Measurements from ENCODE around the gene P4HA2. TPM values are rescaled to one million over a fixed set of nuclear protein-coding genes. Genes with fewer than 3 reads are reported as not detected.
A peak's percentile ranks its signal among the peaks of the same experiment; 100 is the strongest.

The P4HA2 gene
- total RNA-seq: 376 and 553 TPM in 2 replicates
- polyA plus RNA-seq: 184 and 187 TPM in 2 replicates
- 142 and 147 TPM in 2 replicates for polyA plus RNA-seq (2012)
- 260 and 282 TPM in 2 replicates for polyA minus RNA-seq (ENCODE audit: low replicate concordance)

DNA sequence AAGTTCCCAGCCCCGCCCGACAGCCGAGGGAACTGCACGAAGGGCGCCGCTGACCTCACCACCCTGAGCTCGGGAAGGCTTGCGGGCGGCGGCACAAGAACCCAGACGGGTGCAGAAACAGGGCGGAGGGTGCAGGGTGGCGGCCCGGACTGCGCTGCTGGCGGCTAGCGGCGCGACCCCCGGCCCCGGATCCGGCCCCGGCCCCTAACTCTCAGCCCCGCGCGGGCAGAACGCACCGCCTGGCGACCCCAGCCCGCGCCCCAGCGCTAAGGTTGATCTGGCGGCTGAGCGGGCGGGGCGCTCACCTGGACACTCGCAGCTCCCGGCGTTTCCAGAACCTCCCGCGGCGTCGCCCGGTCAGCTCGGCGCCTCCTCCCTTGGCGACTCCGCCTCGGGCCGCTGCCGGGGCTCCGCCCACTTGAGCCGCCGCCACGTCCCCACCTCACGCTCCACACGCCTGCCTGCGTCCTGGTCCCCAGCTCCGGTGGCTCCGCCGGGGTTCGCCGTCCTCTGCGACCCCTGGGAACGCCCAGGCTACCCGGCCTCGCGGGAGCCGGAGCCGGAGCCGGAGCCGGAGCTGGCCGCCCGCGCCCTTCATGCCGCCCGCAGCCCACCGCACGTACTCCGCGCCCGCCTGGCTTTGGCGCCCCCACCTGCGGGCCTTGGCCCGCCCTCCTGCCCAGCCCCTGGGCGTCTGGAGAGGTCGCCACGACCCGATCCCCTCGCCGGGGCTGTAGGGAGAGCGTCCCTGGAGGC is at the start of gene P4HA2:
P4HA2 (minus strand) TSS at position 369 of the 756 bp plus-strand sequence. CDS start 9,227 bp downstream, outside the sequence.
- no peaks in the 10 kb centered on the region for H4K20me1 ChIP-seq (ENCODE audit: control insufficient read depth, extremely low read depth, insufficient read depth, low read length)
- H3K36me3 ChIP-seq (ENCODE audit: control insufficient read depth, insufficient read depth, low read length): peaks cover 3% of the 10 kb centered on the region
- H3K4me3 ChIP-seq (replicated peaks in 1 of 4; ENCODE audit: control extremely low read depth in 1 of 4, insufficient read depth in 1 of 4, low read depth in 3 of 4, low read length in 4 of 4): peak within 1 kb of the TSS; percentile 76 to 92 (median 80)
- no peaks in the 10 kb centered on the region for H3K27me3 ChIP-seq (ENCODE audit: control insufficient read depth, insufficient read depth, low read length)
- peak within 1 kb of the TSS; percentile 87 for H3K27ac ChIP-seq (ENCODE audit: insufficient read depth, low read length)
- H3K4me1 ChIP-seq (ENCODE audit: control insufficient read depth, extremely low read depth, insufficient read depth, low read length): peaks cover 28% of the 10 kb centered on the region
- DNase-seq (ENCODE audit: low read depth in 2 of 2): peak; percentile 62 to 69
- H2AFZ ChIP-seq (ENCODE audit: low read length): peak within 1 kb of the TSS; percentile 40
- peak within 1 kb of the TSS; percentile 91 for H3K9ac ChIP-seq (ENCODE audit: insufficient read depth, low read length)
- peaks cover 26% of the 10 kb centered on the region for H3K79me2 ChIP-seq (ENCODE audit: control insufficient read depth, insufficient read depth, low read length)
- H3K4me2 ChIP-seq (ENCODE audit: extremely low read depth, insufficient read depth, low read length): peak within 1 kb of the TSS; percentile 99
- TF ChIP-seq CTCF (conservative IDR thresholded peaks at IDR 0.05 in 1 of 2, IDR thresholded peaks at IDR 0.05 in 1 of 2; ENCODE audit: low read depth in 1 of 2, low read length in 2 of 2) (no peak), EZH2 (IDR thresholded peaks at IDR 0.05; ENCODE audit: low read length, missing control alignments) (no peak)
- no peaks in the 10 kb centered on the region for H3K9me3 ChIP-seq (ENCODE audit: control insufficient read depth, insufficient read depth, low read depth, low read length)

DNA sequence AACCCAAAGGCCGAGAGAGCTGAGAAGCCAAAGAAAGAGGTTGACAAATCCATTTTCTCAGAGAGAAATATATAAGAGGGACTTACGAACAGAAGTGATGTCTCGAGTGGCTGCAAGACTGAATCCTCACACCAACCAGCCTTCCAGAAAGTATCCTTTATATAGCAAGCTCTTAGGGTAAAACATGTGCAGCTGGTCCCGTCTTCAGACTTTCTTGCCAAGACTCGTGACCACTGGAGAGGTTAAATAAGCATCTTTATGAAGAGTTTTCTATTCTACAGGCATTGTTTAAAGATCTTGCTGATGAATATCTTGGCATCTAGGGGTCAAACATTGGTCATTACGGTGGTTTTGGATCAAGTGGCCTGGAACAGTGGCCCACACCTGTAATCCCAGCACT is 49.6 kb upstream of the P4HA2 start:
- Histone ChIP-seq H3K9ac (ENCODE audit: insufficient read depth, low read length) (no peak overlapping the region), H3K9me3 (ENCODE audit: control insufficient read depth, insufficient read depth, low read depth, low read length) (no peaks in the 10 kb centered on the region), H2AFZ (ENCODE audit: low read length) (no peak overlapping the region), H3K27me3 (ENCODE audit: control insufficient read depth, insufficient read depth, low read length) (peaks cover 4% of the 10 kb centered on the region), H3K79me2 (ENCODE audit: control insufficient read depth, insufficient read depth, low read length) (no peaks in the 10 kb centered on the region), H3K4me2 (ENCODE audit: extremely low read depth, insufficient read depth, low read length) (no peak overlapping the region), H3K27ac (ENCODE audit: insufficient read depth, low read length) (no peak overlapping the region), H3K36me3 (ENCODE audit: control insufficient read depth, insufficient read depth, low read length) (peaks cover 2% of the 10 kb centered on the region), H3K4me3 (replicated peaks in 1 of 4; ENCODE audit: control extremely low read depth in 1 of 4, insufficient read depth in 1 of 4, low read depth in 3 of 4, low read length in 4 of 4) (no peak overlapping the region), H3K4me1 (ENCODE audit: control insufficient read depth, extremely low read depth, insufficient read depth, low read length) (no peaks in the 10 kb centered on the region), H4K20me1 (ENCODE audit: control insufficient read depth, extremely low read depth, insufficient read depth, low read length) (no peaks in the 10 kb centered on the region)
- TF ChIP-seq CTCF (conservative IDR thresholded peaks at IDR 0.05 in 1 of 2, IDR thresholded peaks at IDR 0.05 in 1 of 2; ENCODE audit: low read depth in 1 of 2, low read length in 2 of 2) (no peak), EZH2 (IDR thresholded peaks at IDR 0.05; ENCODE audit: low read length, missing control alignments) (no peak)
- peak in 1 of 2 donors; percentile 47 for DNase-seq (ENCODE audit: low read depth in 2 of 2)

DNA sequence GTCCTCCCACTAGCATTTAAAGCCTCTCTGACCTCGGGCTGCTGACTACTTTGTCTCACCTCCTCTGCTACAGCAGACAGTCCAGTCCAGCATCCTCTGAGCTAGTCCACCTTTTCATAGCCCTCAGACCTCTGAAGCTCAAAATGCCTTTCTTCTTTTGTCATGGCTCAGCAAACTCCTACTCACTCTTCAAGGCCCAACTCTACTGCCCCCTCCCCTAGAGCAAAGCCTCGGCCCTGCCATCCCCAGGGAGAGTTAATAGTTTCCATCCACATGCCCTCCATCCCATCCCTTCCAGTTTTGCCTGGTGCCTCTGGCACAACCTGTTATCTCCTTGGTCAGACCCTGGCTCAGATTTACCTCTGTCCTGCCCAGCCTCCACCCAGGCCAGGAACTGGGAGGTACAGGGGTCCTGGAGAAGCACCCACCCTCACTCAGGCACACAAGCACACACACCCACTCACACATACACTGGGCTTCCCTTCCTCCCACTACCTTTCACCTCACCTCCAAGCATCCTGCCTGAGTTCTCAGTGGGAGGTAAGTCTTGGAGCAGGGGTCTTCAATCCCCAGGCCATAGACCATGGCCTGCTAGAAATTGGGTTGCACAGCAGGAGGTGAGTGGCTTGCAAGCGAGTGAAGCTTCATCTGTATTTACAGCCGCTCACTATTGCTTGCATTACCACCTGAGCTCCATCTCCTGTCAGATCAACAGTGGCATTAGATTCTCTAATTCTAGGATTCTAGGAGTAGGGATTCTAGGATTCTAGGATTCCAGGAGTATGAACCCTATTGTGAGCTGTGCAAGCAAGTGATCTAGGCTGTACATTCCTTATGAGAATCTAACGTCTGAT is 47.9 kb upstream of the P4HA2 start:
- Histone ChIP-seq H3K27me3 (ENCODE audit: control insufficient read depth, insufficient read depth, low read length) (no peaks in the 10 kb centered on the region), H3K4me1 (ENCODE audit: control insufficient read depth, extremely low read depth, insufficient read depth, low read length) (no peaks in the 10 kb centered on the region), H2AFZ (ENCODE audit: low read length) (no peak overlapping the region), H3K9me3 (ENCODE audit: control insufficient read depth, insufficient read depth, low read depth, low read length) (no peaks in the 10 kb centered on the region), H4K20me1 (ENCODE audit: control insufficient read depth, extremely low read depth, insufficient read depth, low read length) (no peaks in the 10 kb centered on the region), H3K4me2 (ENCODE audit: extremely low read depth, insufficient read depth, low read length) (no peak overlapping the region), H3K9ac (ENCODE audit: insufficient read depth, low read length) (no peak overlapping the region), H3K79me2 (ENCODE audit: control insufficient read depth, insufficient read depth, low read length) (no peaks in the 10 kb centered on the region), H3K27ac (ENCODE audit: insufficient read depth, low read length) (no peak overlapping the region), H3K4me3 (replicated peaks in 1 of 4; ENCODE audit: control extremely low read depth in 1 of 4, insufficient read depth in 1 of 4, low read depth in 3 of 4, low read length in 4 of 4) (no peak overlapping the region), H3K36me3 (ENCODE audit: control insufficient read depth, insufficient read depth, low read length) (peaks cover 7% of the 10 kb centered on the region)
- no peak for TF ChIP-seq EZH2 (IDR thresholded peaks at IDR 0.05; ENCODE audit: low read length, missing control alignments)
- TF ChIP-seq CTCF (conservative IDR thresholded peaks at IDR 0.05 in 1 of 2, IDR thresholded peaks at IDR 0.05 in 1 of 2; ENCODE audit: low read depth in 1 of 2, low read length in 2 of 2): no peak
- no peak for DNase-seq (ENCODE audit: low read depth in 2 of 2)

Data from fibroblast of lung (primary cell).